PC-9 (cell line): ENCODE results near the gene CYBRD1.

Experiments used
- EZH2 ChIP-seq: fragments of 200-600 bp; sonication (generic); IDR thresholded peaks from 2 replicates; pipeline ENCODE4 v1.8.0; 2017; ENCODE audit warnings: antibody characterized with exemption, low read depth
- TF ChIP-seq, protein P1 (sequence below): fragments of 200-600 bp; sonication (generic); conservative IDR thresholded peaks from 2 replicates; pipeline ENCODE4 v1.6.1; 2017; ENCODE audit warnings: mixed run types, antibody characterized with exemption, mild to moderate bottlenecking, moderate library complexity

DNA sequence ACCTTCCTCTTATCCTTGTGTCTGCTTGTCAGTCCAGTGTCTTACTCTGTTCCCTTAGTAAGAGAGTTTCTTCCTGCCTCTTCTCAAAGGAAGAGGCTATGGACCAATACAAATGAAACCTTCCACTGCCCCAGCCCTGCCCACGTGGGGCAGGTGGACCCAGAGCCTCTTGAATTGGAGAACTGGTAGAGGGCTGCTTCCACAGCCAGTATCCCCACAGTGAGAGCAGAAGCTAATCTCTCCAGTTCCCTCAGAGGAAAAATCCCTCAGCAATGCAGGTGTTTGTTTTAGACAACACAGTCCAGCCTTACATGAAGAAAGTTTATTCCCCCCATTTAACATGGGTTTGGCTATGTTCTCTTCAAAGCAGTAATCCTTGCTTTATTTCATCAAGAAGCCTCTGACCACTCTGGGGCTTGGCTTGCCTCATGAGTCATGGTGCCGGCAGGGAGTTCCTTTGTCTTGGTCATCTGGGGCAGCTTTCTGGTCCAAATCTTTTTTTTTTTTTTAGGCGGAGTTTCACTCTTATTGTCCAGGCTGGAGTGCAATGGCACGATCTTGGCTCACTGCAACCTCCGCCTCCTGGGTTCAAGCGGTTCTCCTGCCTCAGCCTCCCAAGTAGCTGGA, 6.5 kb upstream of the CYBRD1 start:
- TF ChIP-seq, protein P1, sequence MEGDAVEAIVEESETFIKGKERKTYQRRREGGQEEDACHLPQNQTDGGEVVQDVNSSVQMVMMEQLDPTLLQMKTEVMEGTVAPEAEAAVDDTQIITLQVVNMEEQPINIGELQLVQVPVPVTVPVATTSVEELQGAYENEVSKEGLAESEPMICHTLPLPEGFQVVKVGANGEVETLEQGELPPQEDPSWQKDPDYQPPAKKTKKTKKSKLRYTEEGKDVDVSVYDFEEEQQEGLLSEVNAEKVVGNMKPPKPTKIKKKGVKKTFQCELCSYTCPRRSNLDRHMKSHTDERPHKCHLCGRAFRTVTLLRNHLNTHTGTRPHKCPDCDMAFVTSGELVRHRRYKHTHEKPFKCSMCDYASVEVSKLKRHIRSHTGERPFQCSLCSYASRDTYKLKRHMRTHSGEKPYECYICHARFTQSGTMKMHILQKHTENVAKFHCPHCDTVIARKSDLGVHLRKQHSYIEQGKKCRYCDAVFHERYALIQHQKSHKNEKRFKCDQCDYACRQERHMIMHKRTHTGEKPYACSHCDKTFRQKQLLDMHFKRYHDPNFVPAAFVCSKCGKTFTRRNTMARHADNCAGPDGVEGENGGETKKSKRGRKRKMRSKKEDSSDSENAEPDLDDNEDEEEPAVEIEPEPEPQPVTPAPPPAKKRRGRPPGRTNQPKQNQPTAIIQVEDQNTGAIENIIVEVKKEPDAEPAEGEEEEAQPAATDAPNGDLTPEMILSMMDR: no peak
- no peak for TF ChIP-seq EZH2
